Tibial nerve (tissue), 4 donors: ENCODE results near the gene TNS3.

Experiments
- EP300 ChIP-seq, 2 donors: sonication (generic); formaldehyde crosslinking; IDR thresholded peaks; one replicate each; pipeline ENCODE4 v1.6.1; 2017; ENCODE audit warnings: antibody characterized with exemption in 2 of 2, mild to moderate bottlenecking in 1 of 2
- POLR2A ChIP-seq, 2 donors: fragments of 450-650 bp; IDR thresholded peaks; one replicate each; pipeline ENCODE4 v1.6.1; 2017; ENCODE audit warnings: antibody characterized with exemption in 2 of 2, mild to moderate bottlenecking in 2 of 2, moderate library complexity in 2 of 2
- TF ChIP-seq, protein P1 (sequence below), 5 experiments: fragments of 200-600 bp in 3 of 5; fragments of 450-650 bp in 2 of 5; sonication (generic) in 3 of 5; IDR thresholded peaks; one replicate each; pipeline ENCODE4 v1.5.1; 2016 to 2019; ENCODE audit warnings: antibody characterized with exemption in 5 of 5, mild to moderate bottlenecking in 3 of 5, moderate library complexity in 2 of 5

DNA sequence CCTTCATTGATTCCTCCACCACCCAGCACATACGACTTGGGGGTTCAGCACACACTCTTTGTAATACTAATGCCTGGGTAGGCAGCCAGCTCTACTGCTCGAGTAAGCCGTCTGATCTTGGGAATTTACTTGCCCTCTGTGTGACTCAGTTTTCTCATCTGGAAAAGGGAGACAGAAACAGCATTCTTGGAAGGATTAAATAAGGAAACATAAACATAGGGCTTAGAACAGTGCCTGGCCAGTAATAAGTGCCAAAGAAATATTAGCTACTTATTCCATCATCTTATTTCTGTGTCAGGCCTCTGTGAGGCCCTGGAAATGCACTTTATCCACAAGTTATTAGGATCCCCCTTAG, 130.1 kb downstream of the TNS3 start:
- no peak for TF ChIP-seq POLR2A (IDR thresholded peaks at IDR 0.05)
- TF ChIP-seq, protein P1, sequence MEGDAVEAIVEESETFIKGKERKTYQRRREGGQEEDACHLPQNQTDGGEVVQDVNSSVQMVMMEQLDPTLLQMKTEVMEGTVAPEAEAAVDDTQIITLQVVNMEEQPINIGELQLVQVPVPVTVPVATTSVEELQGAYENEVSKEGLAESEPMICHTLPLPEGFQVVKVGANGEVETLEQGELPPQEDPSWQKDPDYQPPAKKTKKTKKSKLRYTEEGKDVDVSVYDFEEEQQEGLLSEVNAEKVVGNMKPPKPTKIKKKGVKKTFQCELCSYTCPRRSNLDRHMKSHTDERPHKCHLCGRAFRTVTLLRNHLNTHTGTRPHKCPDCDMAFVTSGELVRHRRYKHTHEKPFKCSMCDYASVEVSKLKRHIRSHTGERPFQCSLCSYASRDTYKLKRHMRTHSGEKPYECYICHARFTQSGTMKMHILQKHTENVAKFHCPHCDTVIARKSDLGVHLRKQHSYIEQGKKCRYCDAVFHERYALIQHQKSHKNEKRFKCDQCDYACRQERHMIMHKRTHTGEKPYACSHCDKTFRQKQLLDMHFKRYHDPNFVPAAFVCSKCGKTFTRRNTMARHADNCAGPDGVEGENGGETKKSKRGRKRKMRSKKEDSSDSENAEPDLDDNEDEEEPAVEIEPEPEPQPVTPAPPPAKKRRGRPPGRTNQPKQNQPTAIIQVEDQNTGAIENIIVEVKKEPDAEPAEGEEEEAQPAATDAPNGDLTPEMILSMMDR (IDR thresholded peaks at IDR 0.05) = no peak
- TF ChIP-seq EP300 (IDR thresholded peaks at IDR 0.05) = no peak
